Spleen (tissue), 7 donors: ENCODE data around the gene CLTA.

Source experiments
- POLR2A ChIP-seq, 3 donors: fragments of 450-650 bp; IDR thresholded peaks; one replicate each; pipeline ENCODE4 v1.5.1; 2017; ENCODE audit warnings: antibody characterized with exemption in 3 of 3, mild to moderate bottlenecking in 1 of 3
- POLR2AphosphoS5 ChIP-seq, 3 donors: sonication (generic); formaldehyde crosslinking; IDR thresholded peaks; one replicate each; pipeline ENCODE4 v1.5.1; 2017; ENCODE audit warnings: antibody characterized with exemption in 3 of 3
- TF ChIP-seq, protein P1 (sequence below), 11 experiments: fragments of 200-600 bp in 7 of 11; fragments of 450-650 bp in 4 of 11; sonication (generic) in 4 of 11; IDR thresholded peaks in 8 of 11; conservative IDR thresholded peaks in 3 of 11; 1 replicate in 7 of 11; 2 replicates in 4 of 11; pipeline versions ENCODE4 v1.4.0 to v1.8.0; 2016 to 2021; ENCODE audit warnings: antibody characterized with exemption in 11 of 11, inconsistent platforms in 4 of 11, mild to moderate bottlenecking in 1 of 11
- donor health status: DM: no; HTN: no; CAD: no; lungs with moderate emphysema.
- donor health status: DM: no; HTN: no; CAD: no.
- donor health status: DM: no; HTN: no; CAD: no.

DNA sequence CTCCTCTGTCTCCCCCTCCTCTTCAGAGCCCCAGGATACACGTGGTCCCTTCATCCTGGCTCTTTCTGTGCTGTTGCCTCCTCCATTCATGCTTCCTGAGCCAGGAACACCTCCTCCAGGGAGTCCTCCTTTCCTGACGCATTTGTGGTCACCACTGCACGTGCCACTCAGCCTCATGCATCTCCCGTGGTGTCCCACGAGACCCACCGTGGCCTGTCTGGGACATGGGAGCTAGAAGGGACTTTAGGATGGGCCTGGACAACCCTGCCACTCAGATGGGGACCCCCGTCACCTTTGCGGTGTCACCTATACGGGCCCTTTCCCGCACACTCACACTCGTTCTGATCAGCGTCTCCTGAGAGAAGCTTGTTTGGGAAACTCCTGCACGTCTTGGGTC is 47.5 kb upstream of the CLTA start:
- TF ChIP-seq, protein P1, sequence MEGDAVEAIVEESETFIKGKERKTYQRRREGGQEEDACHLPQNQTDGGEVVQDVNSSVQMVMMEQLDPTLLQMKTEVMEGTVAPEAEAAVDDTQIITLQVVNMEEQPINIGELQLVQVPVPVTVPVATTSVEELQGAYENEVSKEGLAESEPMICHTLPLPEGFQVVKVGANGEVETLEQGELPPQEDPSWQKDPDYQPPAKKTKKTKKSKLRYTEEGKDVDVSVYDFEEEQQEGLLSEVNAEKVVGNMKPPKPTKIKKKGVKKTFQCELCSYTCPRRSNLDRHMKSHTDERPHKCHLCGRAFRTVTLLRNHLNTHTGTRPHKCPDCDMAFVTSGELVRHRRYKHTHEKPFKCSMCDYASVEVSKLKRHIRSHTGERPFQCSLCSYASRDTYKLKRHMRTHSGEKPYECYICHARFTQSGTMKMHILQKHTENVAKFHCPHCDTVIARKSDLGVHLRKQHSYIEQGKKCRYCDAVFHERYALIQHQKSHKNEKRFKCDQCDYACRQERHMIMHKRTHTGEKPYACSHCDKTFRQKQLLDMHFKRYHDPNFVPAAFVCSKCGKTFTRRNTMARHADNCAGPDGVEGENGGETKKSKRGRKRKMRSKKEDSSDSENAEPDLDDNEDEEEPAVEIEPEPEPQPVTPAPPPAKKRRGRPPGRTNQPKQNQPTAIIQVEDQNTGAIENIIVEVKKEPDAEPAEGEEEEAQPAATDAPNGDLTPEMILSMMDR (IDR thresholded peaks at IDR 0.05 in 8 of 11, conservative IDR thresholded peaks at IDR 0.05 in 3 of 11): no peak
- TF ChIP-seq POLR2A (IDR thresholded peaks at IDR 0.05): no peak
- no peak for TF ChIP-seq POLR2AphosphoS5 (IDR thresholded peaks at IDR 0.05)
